OCI-LY7 (cell line): ENCODE measurements around the gene CDADC1. TPM values are rescaled to one million over a fixed set of nuclear protein-coding genes. Genes with fewer than 3 reads are reported as not detected.

Experiments
- BruUV-seq: library from RNA; stranded (reverse); fragments of 400-500 nt; replicated peaks from 2 replicates; lab custom pipeline; 2021; lab: Mats Ljungman, UMichigan
- CTCF ChIA-PET: fragments of 300-600 bp; sonication (Branson Sonifier 250); formaldehyde crosslinking; loops from one replicate; lab custom pipeline; 2022; ENCODE audit warnings: antibody characterized with exemption; ENCODE audit not compliant: unreplicated experiment; lab: Charles Lee
- POLR2A ChIA-PET: fragments of 300-600 bp; sonication (Branson Sonifier 250); formaldehyde crosslinking; loops from one replicate; lab custom pipeline; 2022; ENCODE audit warnings: antibody characterized with exemption; lab: Charles Lee
- DNase-seq: peaks from one replicate; pipeline ENCODE4 v3.0.0-alpha.2; 2015; ENCODE audit warnings: low spot score
- H2AFZ ChIP-seq: fragments of 200-600 bp; sonication (generic), shearing (Covaris generic); 2 replicates; pipeline ENCODE4 v1.6.1; 2014; ENCODE audit warnings: mild to moderate bottlenecking, antibody characterized with exemption, low read length, moderate library complexity
- H3K27ac ChIP-seq: fragments of 200-600 bp; sonication (generic); 2 replicates; pipeline ENCODE4 v1.5.1; 2014; ENCODE audit warnings: mixed run types, low read depth, mild to moderate bottlenecking, moderate library complexity, low read length, inconsistent platforms; ENCODE audit not compliant: poor library complexity, severe bottlenecking
- H3K36me3 ChIP-seq: fragments of 200-600 bp; sonication (generic); 2 replicates; pipeline ENCODE4 v1.6.1; 2014; ENCODE audit warnings: mild to moderate bottlenecking, antibody characterized with exemption, low read length, moderate library complexity, mixed read lengths; ENCODE audit not compliant: insufficient read depth
- H3K4me1 ChIP-seq: fragments of 200-600 bp; sonication (generic); 2 replicates; pipeline ENCODE4 v1.5.1; 2014; ENCODE audit warnings: mild to moderate bottlenecking, low read length; ENCODE audit not compliant: insufficient read depth, poor library complexity, severe bottlenecking
- H3K4me2 ChIP-seq: fragments of 200-600 bp; sonication (generic); 2 replicates; pipeline ENCODE4 v1.6.1; 2014; ENCODE audit warnings: mild to moderate bottlenecking, low read length
- H3K4me3 ChIP-seq: fragments of 200-600 bp; sonication (generic); 2 replicates; pipeline ENCODE4 v1.5.1; 2014; ENCODE audit warnings: mild to moderate bottlenecking, low read depth, low read length; ENCODE audit not compliant: poor library complexity, severe bottlenecking
- H3K79me2 ChIP-seq: fragments of 200-600 bp; sonication (generic); 2 replicates; pipeline ENCODE4 v1.6.1; 2016; ENCODE audit warnings: low read depth, mild to moderate bottlenecking, low read length, moderate library complexity, mixed read lengths; ENCODE audit not compliant: insufficient read depth
- H3K9me2 ChIP-seq: fragments of 200-600 bp; sonication (generic); 2 replicates; pipeline ENCODE4 v1.6.1; 2016; ENCODE audit warnings: mild to moderate bottlenecking, low read length, mixed read lengths; ENCODE audit not compliant: insufficient read depth
- H3K9me3 ChIP-seq: fragments of 200-600 bp; sonication (generic); 2 replicates; pipeline ENCODE4 v1.6.1; 2014; ENCODE audit warnings: mild to moderate bottlenecking, mixed run types, low read length, mixed read lengths
- H4K20me1 ChIP-seq: fragments of 200-600 bp; sonication (generic); 2 replicates; pipeline ENCODE4 v1.6.1; 2014; ENCODE audit warnings: mild to moderate bottlenecking, antibody characterized with exemption, low read length, moderate library complexity, mixed read lengths; ENCODE audit not compliant: insufficient read depth
- CTCF ChIP-seq: fragments of 200-600 bp; sonication (generic); conservative IDR thresholded peaks from 2 replicates; pipeline ENCODE4 v1.5.1; 2014; ENCODE audit warnings: mild to moderate bottlenecking, antibody characterized with exemption, low read length, moderate library complexity, mixed read lengths
- EZH2phosphoT487 ChIP-seq: fragments of 200-600 bp; sonication (generic); IDR thresholded peaks from 2 replicates; pipeline ENCODE4 v1.6.1; 2018; ENCODE audit warnings: low read depth, borderline replicate concordance, mild to moderate bottlenecking, mixed run types, antibody characterized with exemption, low read length, moderate library complexity, mixed read lengths
- intact Hi-C: fragments of 100-400 bp; cut with micrococcal nuclease; formaldehyde crosslinking; loops from one replicate; pipeline ENCODE4 v1.10.0; 2022; ENCODE audit not compliant: unreplicated experiment
- total RNA-seq, 2 experiments: library from RNA; depleted of rRNA in 1 of 2; stranded (reverse); fragments of >200 nt in 1 of 2; shearing (Covaris generic) in 1 of 2; gene quantifications; 2 replicates each; pipeline ENCODE4 v1.2.3, GENCODE V29; 2014 to 2022

Gene CDADC1
- total RNA-seq, 2 experiments from 2014 or later: 9.1 to 12.5 TPM

GRCh38 chr13:49342454-49342853, 94.7 kb downstream of the CDADC1 start:
- Histone ChIP-seq H3K9me2 (no peaks in the 10 kb centered on the region), H3K9me3 (no peaks in the 10 kb centered on the region), H3K79me2 (no peaks in the 10 kb centered on the region), H3K27ac (no peak overlapping the region), H3K4me1 (no peaks in the 10 kb centered on the region), H2AFZ (no peak overlapping the region), H3K4me3 (no peak overlapping the region), H3K36me3 (peaks cover 51% of the 10 kb centered on the region), H3K4me2 (no peak overlapping the region), H4K20me1 (no peaks in the 10 kb centered on the region)
- no TSS peak for BruUV-seq
- ChIA-PET POLR2A (interaction anchor here (0.6 kb wide), 1 partner anchor 134 kb away, joined by 3 read pairs; no protein-coding TSS in a partner anchor), CTCF (no interaction called here)
- TF ChIP-seq EZH2phosphoT487: no peak
- no peak for TF ChIP-seq CTCF
- no peak for DNase-seq
- intact Hi-C loops: no loop called here

Other genes starting within 250 kb of the CDADC1 start
- not detected in 2 replicates for gene MLNR, start 27.6 kb upstream of the CDADC1 start, total RNA-seq (2014; rRNA removed; shearing (Covaris generic))
- not detected in 2 replicates for gene MLNR, start 27.6 kb upstream of the CDADC1 start, total RNA-seq (2022)
- gene CAB39L, start 196.1 kb downstream of the CDADC1 start, total RNA-seq (2014; rRNA removed; shearing (Covaris generic)): 5.4 and 9.6 TPM in 2 replicates
- 26.7 and 28.6 TPM in 2 replicates for gene CAB39L, start 196.1 kb downstream of the CDADC1 start, total RNA-seq (2022)
- 22.0 and 23.3 TPM in 2 replicates for gene SETDB2, start 196.3 kb downstream of the CDADC1 start, total RNA-seq (2014; rRNA removed; shearing (Covaris generic))
- gene SETDB2, start 196.3 kb downstream of the CDADC1 start, total RNA-seq (2022): 41.3 and 41.7 TPM in 2 replicates
- gene PHF11, start 248.0 kb downstream of the CDADC1 start, total RNA-seq (2014; rRNA removed; shearing (Covaris generic)): 29.9 and 32.8 TPM in 2 replicates
- gene PHF11, start 248.0 kb downstream of the CDADC1 start, total RNA-seq (2022): 56.1 and 59.8 TPM in 2 replicates